H1 (cell line): ENCODE results near the gene OCSTAMP.

Experiments
- CBX5 ChIP-seq: fragments of 300-800, 300-1000 bp; sonication (generic); IDR thresholded peaks from 2 replicates; pipeline ENCODE4 v1.7.1; 2016; ENCODE audit warnings: antibody characterized with exemption, low read length, low read depth
- CHD1 ChIP-seq: IDR thresholded peaks from 2 replicates; pipeline ENCODE4 v1.6.1; 2012; ENCODE audit warnings: low read depth, low read length, improper control_type of control experiment
- FOSL1 ChIP-seq: IDR thresholded peaks from 2 replicates; pipeline ENCODE4 v1.6.1; 2011; ENCODE audit warnings: mild to moderate bottlenecking, low read depth, low read length, moderate library complexity; ENCODE audit not compliant: insufficient read depth
- PHF8 ChIP-seq: fragments of 200-600 bp; sonication (generic); conservative IDR thresholded peaks from 2 replicates; pipeline ENCODE4 v1.7.1; 2012; ENCODE audit warnings: low read depth, mild to moderate bottlenecking, inconsistent platforms, low read length, moderate library complexity
- RFX5 ChIP-seq: IDR thresholded peaks from 2 replicates; pipeline ENCODE4 v1.6.1; 2011; ENCODE audit warnings: low read depth, low read length, improper control_type of control experiment, borderline replicate concordance
- TAF1 ChIP-seq: IDR thresholded peaks from 2 replicates; pipeline ENCODE4 v1.6.1; 2011; ENCODE audit warnings: mild to moderate bottlenecking, low read depth, low read length

DNA sequence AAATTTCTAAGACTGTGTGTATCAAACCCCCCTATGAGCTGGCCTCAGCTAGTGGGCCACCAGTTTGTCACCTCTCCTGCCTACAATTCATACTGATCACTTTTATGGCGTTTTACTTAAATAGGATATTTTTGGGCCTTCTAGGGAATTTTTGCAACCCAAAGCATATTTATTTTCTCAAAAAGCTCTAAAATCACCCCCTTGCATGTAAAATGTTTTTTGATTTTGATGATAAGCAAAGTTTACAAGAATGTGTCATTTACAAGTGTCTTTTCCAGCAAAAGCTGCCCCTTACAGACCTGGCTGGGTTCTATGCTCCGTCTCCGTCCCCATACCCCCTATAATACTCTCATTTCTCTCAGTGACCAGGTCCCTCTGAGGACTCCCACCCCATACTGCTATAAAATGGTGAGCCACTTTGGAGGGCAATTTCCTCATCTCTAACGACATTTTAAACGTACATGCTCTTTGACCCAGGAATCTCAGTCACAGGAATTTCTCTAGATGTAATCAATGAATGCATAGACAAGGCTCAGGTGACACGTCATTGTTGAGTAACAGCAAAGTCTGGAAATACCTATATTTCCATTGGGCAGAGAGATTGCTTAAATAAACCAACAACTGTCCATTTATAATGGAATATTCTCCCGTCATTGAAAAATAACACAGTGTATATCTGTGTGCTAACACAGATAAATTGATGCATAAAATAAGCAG, 13.9 kb upstream of the OCSTAMP start:
- TF ChIP-seq RFX5 (no peak), PHF8 (no peak), TAF1 (no peak), CHD1 (no peak), FOSL1 (no peak), CBX5 (no peak)
